ENCODE data around the gene ST14. TPM values are rescaled to one million over a fixed set of nuclear protein-coding genes. Genes with fewer than 3 reads are reported as not detected.

ST14 gene
- total and polyA plus RNA-seq, 2 donors = 13.7 to 28.6 TPM

DNA sequence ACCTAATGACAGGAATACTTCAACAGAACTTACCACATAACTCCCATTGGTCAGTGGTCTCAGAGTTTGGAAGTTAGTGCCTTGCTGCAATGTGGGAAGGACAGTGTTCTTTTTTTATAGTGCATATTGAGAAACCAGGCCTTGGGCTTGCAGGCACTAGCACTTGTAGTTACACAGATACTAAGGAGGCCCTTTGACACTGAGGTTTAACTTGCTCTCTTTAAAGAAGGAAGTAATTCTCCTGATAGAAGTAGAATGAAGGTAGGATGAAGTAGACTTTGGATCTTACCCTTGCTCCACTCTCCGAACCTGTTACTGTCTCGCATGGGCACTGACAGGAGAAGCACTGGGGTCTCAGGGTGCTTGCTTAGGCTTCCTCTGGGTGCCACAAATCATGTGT lies 31.0 kb upstream of the ST14 start:
- Histone ChIP-seq H3K4me3 (ENCODE audit: low read length in 2 of 2) (no peak overlapping the region), H3K4me1 (ENCODE audit: control insufficient read depth in 2 of 2, insufficient read depth in 2 of 2, low read length in 2 of 2) (no peaks in the 10 kb centered on the region), H3K36me3 (ENCODE audit: control insufficient read depth in 2 of 2, insufficient read depth in 2 of 2, low read length in 1 of 2) (peaks cover 39% of the 10 kb centered on the region in 2 donors), H3K27me3 (ENCODE audit: control insufficient read depth in 2 of 2, insufficient read depth in 1 of 2, low read length in 1 of 2) (no peaks in the 10 kb centered on the region), H3K27ac (ENCODE audit: low read depth in 1 of 2, low read length in 1 of 2) (no peak overlapping the region), H3K9me3 (ENCODE audit: control insufficient read depth in 2 of 2, insufficient read depth in 1 of 2, low read length in 1 of 2) (no peaks in the 10 kb centered on the region)
- DNase-seq (ENCODE audit: low read depth in 6 of 9, low spot score in 9 of 9) = no peak
- 98% methylated on average over 2 of the region's 2 CpGs for whole genome bisulfite sequencing

DNA sequence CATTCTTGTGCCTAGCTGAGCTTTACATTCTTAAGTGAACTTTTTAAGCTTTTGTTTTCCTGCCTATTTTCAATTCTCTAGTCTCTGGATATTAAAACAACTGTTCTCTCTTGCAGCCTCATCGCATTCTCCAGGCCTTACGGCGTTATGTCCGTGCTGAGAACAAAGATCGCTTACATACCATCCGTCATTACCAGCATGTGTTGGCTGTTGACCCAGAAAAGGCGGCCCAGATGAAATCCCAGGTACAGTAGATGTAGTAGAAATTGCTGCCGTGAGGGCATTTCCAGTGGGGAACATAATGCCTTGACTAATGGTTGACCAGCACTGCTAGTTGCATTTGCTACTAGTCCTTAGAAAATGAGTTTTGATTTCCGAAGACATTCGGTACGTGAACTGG lies 29.7 kb upstream of the ST14 start:
- Histone ChIP-seq H3K36me3 (ENCODE audit: control insufficient read depth in 2 of 2, insufficient read depth in 2 of 2, low read length in 1 of 2) (peaks cover 34 to 35% of the 10 kb centered on the region in 2 donors), H3K4me1 (ENCODE audit: control insufficient read depth in 2 of 2, insufficient read depth in 2 of 2, low read length in 2 of 2) (no peaks in the 10 kb centered on the region), H3K27ac (ENCODE audit: low read depth in 1 of 2, low read length in 1 of 2) (no peak overlapping the region), H3K9me3 (ENCODE audit: control insufficient read depth in 2 of 2, insufficient read depth in 1 of 2, low read length in 1 of 2) (no peaks in the 10 kb centered on the region), H3K27me3 (ENCODE audit: control insufficient read depth in 2 of 2, insufficient read depth in 1 of 2, low read length in 1 of 2) (no peaks in the 10 kb centered on the region), H3K4me3 (ENCODE audit: low read length in 2 of 2) (no peak overlapping the region)
- 98% methylated on average over 11 of the region's 11 CpGs for WGBS
- DNase-seq (ENCODE audit: low read depth in 6 of 9, low spot score in 9 of 9) = no peak

DNA sequence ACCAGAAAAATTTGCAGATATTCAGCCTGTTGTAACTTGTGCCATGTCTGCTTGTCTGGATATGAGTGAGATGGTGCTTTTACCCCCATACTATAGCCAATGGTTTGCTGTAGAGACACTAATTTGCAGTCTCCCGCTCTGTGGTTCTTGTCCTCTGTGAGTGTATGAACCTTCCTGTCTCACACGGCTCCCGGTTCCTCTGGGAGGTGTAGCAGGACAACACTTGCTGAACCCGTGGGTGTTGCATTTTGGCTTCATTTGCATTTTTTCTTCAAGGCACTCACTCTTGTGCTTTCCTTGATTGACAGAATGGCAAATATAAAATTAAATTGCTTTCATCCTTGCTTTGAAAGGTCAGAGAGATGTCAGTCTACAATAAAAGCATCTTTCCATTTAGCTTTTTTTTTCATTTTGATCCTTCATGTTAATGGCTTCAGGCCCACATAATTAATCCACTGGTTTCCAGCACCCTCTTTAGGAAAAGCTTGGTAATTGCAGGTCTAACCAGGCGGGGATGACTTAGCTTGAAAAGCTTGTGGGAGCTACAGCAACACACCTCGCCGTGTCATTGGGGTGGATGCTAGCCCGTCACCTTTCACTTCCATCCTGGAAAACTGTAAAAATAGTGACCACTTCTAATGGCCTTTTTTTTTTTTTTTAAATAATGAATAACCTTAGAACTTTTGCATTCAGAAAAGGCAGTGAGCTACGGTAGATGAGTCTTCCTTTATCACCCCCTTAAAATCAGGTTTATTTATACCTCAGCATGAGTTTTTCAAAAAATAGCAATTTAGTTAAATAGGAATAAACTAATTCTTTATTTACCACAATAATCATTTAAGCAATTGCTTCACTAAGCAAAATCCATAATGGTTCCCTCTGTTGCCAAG lies 27.4 kb upstream of the ST14 start:
- DNase-seq (ENCODE audit: low read depth in 6 of 9, low spot score in 9 of 9) = peak in 8 of 9 donors; percentile 45 to 79 (median 52)
- Histone ChIP-seq H3K27me3 (ENCODE audit: control insufficient read depth in 2 of 2, insufficient read depth in 1 of 2, low read length in 1 of 2) (no peaks in the 10 kb centered on the region), H3K27ac (ENCODE audit: low read depth in 1 of 2, low read length in 1 of 2) (no peak overlapping the region), H3K4me3 (ENCODE audit: low read length in 2 of 2) (no peak overlapping the region), H3K4me1 (ENCODE audit: control insufficient read depth in 2 of 2, insufficient read depth in 2 of 2, low read length in 2 of 2) (no peaks in the 10 kb centered on the region), H3K36me3 (ENCODE audit: control insufficient read depth in 2 of 2, insufficient read depth in 2 of 2, low read length in 1 of 2) (peaks cover 30 to 31% of the 10 kb centered on the region in 2 donors), H3K9me3 (ENCODE audit: control insufficient read depth in 2 of 2, insufficient read depth in 1 of 2, low read length in 1 of 2) (no peaks in the 10 kb centered on the region)
- WGBS = 74% methylated on average over 9 of the region's 9 CpGs

DNA sequence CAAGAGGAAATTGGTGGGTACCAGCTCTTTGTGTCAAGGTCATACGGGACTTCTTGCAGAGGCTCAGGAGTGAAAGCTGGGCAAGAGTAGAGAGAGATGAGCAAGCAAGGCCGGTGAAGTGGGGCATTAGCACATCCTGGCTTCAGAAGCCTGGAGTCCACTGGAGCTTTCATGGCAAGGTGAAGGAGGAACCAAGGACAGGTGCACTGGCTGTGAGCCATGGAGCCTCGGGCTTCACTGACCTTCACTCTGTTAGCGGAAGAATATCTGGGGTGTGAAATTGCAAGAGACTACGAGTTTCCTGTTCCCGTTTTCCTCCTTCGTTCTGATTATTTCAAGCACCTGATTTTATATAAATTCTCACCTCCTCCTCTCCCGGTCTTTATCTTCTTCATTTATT lies 25.9 kb upstream of the ST14 start:
- DNase-seq (ENCODE audit: low read depth in 6 of 9, low spot score in 9 of 9) = no peak
- no peaks in the 10 kb centered on the region for H3K27me3 ChIP-seq (ENCODE audit: control insufficient read depth in 2 of 2, insufficient read depth in 1 of 2, low read length in 1 of 2)
- H3K9me3 ChIP-seq (ENCODE audit: control insufficient read depth in 2 of 2, insufficient read depth in 1 of 2, low read length in 1 of 2) = no peaks in the 10 kb centered on the region
- H3K4me1 ChIP-seq (ENCODE audit: control insufficient read depth in 2 of 2, insufficient read depth in 2 of 2, low read length in 2 of 2) = no peaks in the 10 kb centered on the region
- no peak overlapping the region for H3K4me3 ChIP-seq (ENCODE audit: low read length in 2 of 2)
- no peak overlapping the region for H3K27ac ChIP-seq (ENCODE audit: low read depth in 1 of 2, low read length in 1 of 2)
- H3K36me3 ChIP-seq (ENCODE audit: control insufficient read depth in 2 of 2, insufficient read depth in 2 of 2, low read length in 1 of 2) = peaks cover 25 to 29% of the 10 kb centered on the region in 2 donors
- 97% methylated on average over 8 of the region's 8 CpGs for WGBS

DNA sequence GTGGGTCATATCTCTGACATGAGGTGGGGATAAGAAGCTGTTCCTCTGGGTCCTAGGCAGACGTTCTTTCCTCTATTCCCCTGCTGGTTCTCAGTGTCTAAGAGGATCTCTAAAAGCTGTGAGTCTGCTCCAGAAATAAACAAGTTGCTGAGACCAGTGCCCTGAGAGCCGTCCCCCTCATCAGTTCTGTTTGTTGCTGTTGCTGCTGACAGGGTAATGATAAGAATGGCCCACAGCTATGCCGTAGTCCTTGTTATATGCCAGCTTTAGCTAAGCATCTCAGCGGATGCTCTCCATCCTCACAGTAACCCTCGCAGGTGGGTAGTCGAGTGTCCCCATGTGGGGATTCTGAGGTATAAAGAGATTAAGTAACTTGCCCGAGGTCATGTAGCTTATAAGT lies 23.5 kb upstream of the ST14 start:
- Histone ChIP-seq H3K4me1 (ENCODE audit: control insufficient read depth in 2 of 2, insufficient read depth in 2 of 2, low read length in 2 of 2) (no peaks in the 10 kb centered on the region), H3K27me3 (ENCODE audit: control insufficient read depth in 2 of 2, insufficient read depth in 1 of 2, low read length in 1 of 2) (no peaks in the 10 kb centered on the region), H3K36me3 (ENCODE audit: control insufficient read depth in 2 of 2, insufficient read depth in 2 of 2, low read length in 1 of 2) (peaks cover 8 to 18% of the 10 kb centered on the region in 2 donors), H3K4me3 (ENCODE audit: low read length in 2 of 2) (no peak overlapping the region), H3K27ac (ENCODE audit: low read depth in 1 of 2, low read length in 1 of 2) (no peak overlapping the region), H3K9me3 (ENCODE audit: control insufficient read depth in 2 of 2, insufficient read depth in 1 of 2, low read length in 1 of 2) (no peaks in the 10 kb centered on the region)
- DNase-seq (ENCODE audit: low read depth in 6 of 9, low spot score in 9 of 9) = no peak
- 97% methylated on average over 7 of the region's 7 CpGs for WGBS

DNA sequence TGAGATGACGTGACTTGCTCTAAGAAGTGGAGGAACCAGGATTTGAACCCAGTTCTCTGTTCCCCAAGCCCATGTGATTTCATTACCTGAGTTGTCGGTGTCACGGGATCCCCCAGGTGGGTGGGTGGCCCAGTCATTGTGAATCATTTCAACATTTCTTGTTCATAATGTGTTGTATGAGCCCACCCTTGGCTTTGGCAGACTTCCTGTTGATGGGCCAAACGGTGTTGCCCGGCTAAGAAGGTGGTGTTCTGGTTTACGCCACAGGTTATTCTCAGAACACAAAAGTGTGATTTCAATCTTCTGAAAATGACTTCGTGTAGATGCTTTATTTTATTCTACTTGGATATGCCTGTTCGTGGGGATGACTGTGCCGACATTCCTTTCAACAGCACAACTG lies 21.6 kb upstream of the ST14 start:
- peaks cover 9 to 18% of the 10 kb centered on the region in 2 donors for H3K36me3 ChIP-seq (ENCODE audit: control insufficient read depth in 2 of 2, insufficient read depth in 2 of 2, low read length in 1 of 2)
- no peaks in the 10 kb centered on the region for H3K27me3 ChIP-seq (ENCODE audit: control insufficient read depth in 2 of 2, insufficient read depth in 1 of 2, low read length in 1 of 2)
- DNase-seq (ENCODE audit: low read depth in 6 of 9, low spot score in 9 of 9) = no peak
- no peak overlapping the region for H3K27ac ChIP-seq (ENCODE audit: low read depth in 1 of 2, low read length in 1 of 2)
- no peaks in the 10 kb centered on the region for H3K4me1 ChIP-seq (ENCODE audit: control insufficient read depth in 2 of 2, insufficient read depth in 2 of 2, low read length in 2 of 2)
- no peak overlapping the region for H3K4me3 ChIP-seq (ENCODE audit: low read length in 2 of 2)
- no peaks in the 10 kb centered on the region for H3K9me3 ChIP-seq (ENCODE audit: control insufficient read depth in 2 of 2, insufficient read depth in 1 of 2, low read length in 1 of 2)
- 94% methylated on average over 9 of the region's 9 CpGs for WGBS

DNA sequence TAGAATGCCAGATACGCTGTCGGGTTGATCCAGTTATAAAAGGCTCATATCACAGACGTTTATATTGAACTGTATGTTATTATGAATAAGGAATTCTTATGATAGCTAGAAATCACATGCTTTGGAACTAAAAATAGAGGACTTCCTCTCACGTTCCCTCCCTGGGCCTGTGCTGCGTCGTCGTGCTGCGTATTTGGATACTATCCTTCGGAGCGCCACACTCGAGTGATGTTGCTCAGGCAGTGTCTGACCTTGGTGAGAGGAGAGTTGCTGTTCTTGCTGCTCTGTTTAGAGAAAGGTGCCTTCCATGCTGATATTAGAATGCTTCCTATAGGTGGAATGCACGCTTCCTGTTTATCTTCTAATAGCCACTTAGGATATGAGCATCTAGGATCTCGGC lies 20.2 kb upstream of the ST14 start:
- Histone ChIP-seq H3K27me3 (ENCODE audit: control insufficient read depth in 2 of 2, insufficient read depth in 1 of 2, low read length in 1 of 2) (no peaks in the 10 kb centered on the region), H3K36me3 (ENCODE audit: control insufficient read depth in 2 of 2, insufficient read depth in 2 of 2, low read length in 1 of 2) (peaks cover 9 to 13% of the 10 kb centered on the region in 2 donors), H3K9me3 (ENCODE audit: control insufficient read depth in 2 of 2, insufficient read depth in 1 of 2, low read length in 1 of 2) (no peaks in the 10 kb centered on the region), H3K4me3 (ENCODE audit: low read length in 2 of 2) (no peak overlapping the region), H3K27ac (ENCODE audit: low read depth in 1 of 2, low read length in 1 of 2) (no peak overlapping the region), H3K4me1 (ENCODE audit: control insufficient read depth in 2 of 2, insufficient read depth in 2 of 2, low read length in 2 of 2) (no peaks in the 10 kb centered on the region)
- no peak for DNase-seq (ENCODE audit: low read depth in 6 of 9, low spot score in 9 of 9)
- 97% methylated on average over 13 of the region's 13 CpGs for WGBS

DNA sequence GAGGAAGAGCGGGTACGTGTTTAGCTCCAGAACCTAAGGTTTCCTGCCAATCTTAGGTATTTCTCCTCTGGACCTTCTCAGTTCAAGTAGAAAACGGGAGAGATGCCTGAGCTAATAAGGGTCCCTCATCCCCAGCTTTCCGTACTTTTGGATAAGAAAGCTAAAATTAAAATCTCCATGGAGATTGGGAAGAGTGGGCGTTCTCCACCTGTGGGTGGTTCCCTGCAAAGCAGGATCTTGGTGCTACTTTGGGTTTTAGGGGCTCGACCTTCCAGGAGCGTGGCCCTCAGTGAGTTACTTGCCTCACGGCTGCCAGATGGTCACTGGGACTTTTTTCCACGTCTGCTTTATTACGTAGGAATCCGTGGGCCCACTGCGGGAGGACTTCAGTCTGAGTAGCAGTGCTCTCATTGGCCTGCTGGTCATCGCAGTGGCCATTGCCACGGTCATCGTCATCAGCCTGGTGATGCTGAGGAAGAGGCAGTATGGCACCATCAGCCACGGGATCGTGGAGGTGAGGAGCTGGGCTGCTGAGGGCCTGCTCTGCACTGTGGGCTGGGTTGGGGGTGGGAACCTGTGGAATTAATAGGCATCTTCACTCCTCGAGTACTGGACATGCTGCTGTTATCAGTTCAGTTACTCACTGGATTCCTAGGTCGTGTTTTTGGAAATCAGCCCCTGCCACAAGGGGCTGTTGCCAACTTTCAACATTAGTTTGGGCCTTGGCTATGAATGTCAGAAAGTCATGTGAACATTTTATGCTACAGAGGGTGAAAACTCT lies 17.8 kb upstream of the ST14 start:
- Histone ChIP-seq H3K4me3 (ENCODE audit: low read length in 2 of 2) (no peak overlapping the region), H3K9me3 (ENCODE audit: control insufficient read depth in 2 of 2, insufficient read depth in 1 of 2, low read length in 1 of 2) (no peaks in the 10 kb centered on the region), H3K27me3 (ENCODE audit: control insufficient read depth in 2 of 2, insufficient read depth in 1 of 2, low read length in 1 of 2) (no peaks in the 10 kb centered on the region), H3K36me3 (ENCODE audit: control insufficient read depth in 2 of 2, insufficient read depth in 2 of 2, low read length in 1 of 2) (peaks cover 14 to 22% of the 10 kb centered on the region in 2 donors), H3K27ac (ENCODE audit: low read depth in 1 of 2, low read length in 1 of 2) (no peak overlapping the region), H3K4me1 (ENCODE audit: control insufficient read depth in 2 of 2, insufficient read depth in 2 of 2, low read length in 2 of 2) (peaks cover 0 to 6% of the 10 kb centered on the region in 2 donors)
- no peak for DNase-seq (ENCODE audit: low read depth in 6 of 9, low spot score in 9 of 9)
- WGBS = 91% methylated on average over 19 of the region's 19 CpGs

DNA sequence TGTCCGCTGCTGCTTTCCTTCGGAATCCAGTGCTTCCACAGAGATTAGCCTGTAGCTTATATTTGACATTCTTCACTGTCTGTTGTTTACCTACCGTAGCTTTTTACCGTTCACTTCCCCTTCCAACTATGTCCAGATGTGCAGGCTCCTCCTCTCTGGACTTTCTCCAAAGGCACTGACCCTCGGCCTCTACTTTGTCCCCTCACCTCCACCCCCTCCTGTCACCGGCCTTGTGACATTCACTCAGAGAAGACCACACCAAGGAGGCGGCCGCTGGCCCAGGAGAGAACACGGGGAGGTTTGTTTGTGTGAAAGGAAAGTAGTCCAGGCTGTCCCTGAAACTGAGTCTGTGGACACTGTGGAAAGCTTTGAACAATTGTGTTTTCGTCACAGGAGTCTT lies 15.4 kb upstream of the ST14 start:
- H3K27me3 ChIP-seq (ENCODE audit: control insufficient read depth in 2 of 2, insufficient read depth in 1 of 2, low read length in 1 of 2) = no peaks in the 10 kb centered on the region
- no peak overlapping the region for H3K27ac ChIP-seq (ENCODE audit: low read depth in 1 of 2, low read length in 1 of 2)
- WGBS = 95% methylated on average over 10 of the region's 10 CpGs
- peaks cover 14 to 19% of the 10 kb centered on the region in 2 donors for H3K36me3 ChIP-seq (ENCODE audit: control insufficient read depth in 2 of 2, insufficient read depth in 2 of 2, low read length in 1 of 2)
- DNase-seq (ENCODE audit: low read depth in 6 of 9, low spot score in 9 of 9) = no peak
- H3K4me1 ChIP-seq (ENCODE audit: control insufficient read depth in 2 of 2, insufficient read depth in 2 of 2, low read length in 2 of 2) = peaks cover 0 to 9% of the 10 kb centered on the region in 2 donors
- H3K4me3 ChIP-seq (ENCODE audit: low read length in 2 of 2) = no peak overlapping the region
- H3K9me3 ChIP-seq (ENCODE audit: control insufficient read depth in 2 of 2, insufficient read depth in 1 of 2, low read length in 1 of 2) = no peaks in the 10 kb centered on the region
